Measurements from ENCODE around the gene EXOC3.

The EXOC3 gene

GRCh38 chr5:489689-490080, 46.7 kb downstream of the EXOC3 start:
- no peak for DNase-seq

- no peak for DNase-seq
These were observed 47.4 kb downstream of the EXOC3 start for GRCh38 chr5:490116-491106.

- no peak for DNase-seq
These were observed 48.3 kb downstream of the EXOC3 start for GRCh38 chr5:491119-491855.

- DNase-seq: no peak
These were observed 48.8 kb downstream of the EXOC3 start for GRCh38 chr5:491856-492155.

- no peak for DNase-seq
These were observed 49.4 kb downstream of the EXOC3 start for GRCh38 chr5:492314-492893.

- no peak for DNase-seq
These were observed 50.2 kb downstream of the EXOC3 start for GRCh38 chr5:493119-493701.

- DNase-seq: no peak
These were observed 50.8 kb downstream of the EXOC3 start for GRCh38 chr5:493758-494157.

GRCh38 chr5:494667-495255, 51.8 kb downstream of the EXOC3 start:
- no peak for DNase-seq

- DNase-seq: no peak
These were observed 53.1 kb downstream of the EXOC3 start for GRCh38 chr5:496028-496427.

GRCh38 chr5:497090-497700, 54.2 kb downstream of the EXOC3 start:
- DNase-seq: no peak

GRCh38 chr5:497871-498509, 55.0 kb downstream of the EXOC3 start:
- DNase-seq: no peak

GRCh38 chr5:499233-500209, 56.5 kb downstream of the EXOC3 start:
- no peak for DNase-seq

GRCh38 chr5:500491-500890, 57.5 kb downstream of the EXOC3 start:
- no peak for DNase-seq

- DNase-seq: no peak
These were observed 58.3 kb downstream of the EXOC3 start for GRCh38 chr5:501105-501830.

GRCh38 chr5:501831-502184, 58.8 kb downstream of the EXOC3 start:
- no peak for DNase-seq

GRCh38 chr5:502325-503079, 59.5 kb downstream of the EXOC3 start:
- no peak for DNase-seq

- DNase-seq: no peak
These were observed 61.6 kb downstream of the EXOC3 start for GRCh38 chr5:504326-505154.

GRCh38 chr5:505951-506525, 63.1 kb downstream of the EXOC3 start:
- DNase-seq: no peak

Data from central memory CD4-positive, alpha-beta T cell (primary cell).